Measurements from ENCODE around the gene CLEC6A. TPM values are rescaled to one million over a fixed set of nuclear protein-coding genes. Genes with fewer than 3 reads are reported as not detected.

The CLEC6A gene
- total RNA-seq, 2 experiments from 2014 or later: not detected

DNA sequence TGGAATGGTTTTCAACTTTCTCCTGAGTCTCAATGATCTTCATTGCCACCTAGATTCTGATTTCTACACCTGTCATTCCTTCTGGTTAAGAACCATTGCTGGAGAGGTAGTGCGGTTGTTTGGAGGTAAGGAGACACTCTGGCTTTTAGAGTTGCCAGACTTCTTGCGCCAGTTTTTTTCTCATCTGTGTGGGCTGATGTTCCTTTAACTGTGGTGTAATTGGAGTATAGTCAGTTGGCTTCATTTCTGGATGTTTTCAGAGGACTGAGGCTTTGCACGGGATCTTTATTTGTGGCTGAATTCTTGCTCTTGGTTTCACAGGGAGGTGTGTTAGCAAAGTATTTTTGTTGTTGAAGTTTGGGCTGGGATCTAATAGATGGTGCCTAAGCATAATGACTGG, 51.8 kb downstream of the CLEC6A start:
- no peak for DNase-seq
- Mint-ChIP-seq H3K4me1 (no peaks in the 10 kb centered on the region), H3K27ac (no peak overlapping the region), H3K27me3 (peaks cover 39% of the 10 kb centered on the region), H3K9me3 (no peaks in the 10 kb centered on the region), H3K36me3 (ENCODE audit: low read depth) (no peaks in the 10 kb centered on the region), H3K4me3 (no peak overlapping the region)
- CTCF ChIA-PET: no interaction called here
- POLR2A ChIA-PET: no interaction called here

- ChIA-PET POLR2A (no interaction called here), CTCF (no interaction called here)
- Mint-ChIP-seq H3K27me3 (peaks cover 41% of the 10 kb centered on the region), H3K9me3 (no peaks in the 10 kb centered on the region), H3K4me3 (no peak overlapping the region), H3K36me3 (ENCODE audit: low read depth) (no peaks in the 10 kb centered on the region), H3K4me1 (no peaks in the 10 kb centered on the region), H3K27ac (no peak overlapping the region)
- DNase-seq: no peak
Measured at GRCh38 chr12:8508223-8508622, 52.5 kb downstream of the CLEC6A start.

GRCh38 chr12:8508910-8509841, 53.4 kb downstream of the CLEC6A start:
- no peaks in the 10 kb centered on the region for H3K9me3 Mint-ChIP-seq
- DNase-seq: no peak
- ChIA-PET CTCF (interaction anchor here (0.6 kb wide), 1 partner anchor 915 kb away, joined by 3 read pairs; no protein-coding TSS in a partner anchor), POLR2A (no interaction called here)
- H3K27me3 Mint-ChIP-seq: peaks cover 45% of the 10 kb centered on the region
- H3K27ac Mint-ChIP-seq: no peak overlapping the region
- no peaks in the 10 kb centered on the region for H3K36me3 Mint-ChIP-seq (ENCODE audit: low read depth)
- no peaks in the 10 kb centered on the region for H3K4me1 Mint-ChIP-seq
- no peak overlapping the region for H3K4me3 Mint-ChIP-seq

GRCh38 chr12:8513256-8513655, 57.5 kb downstream of the CLEC6A start, which contains the start of gene CLEC4D:
Gene CLEC4D, plus strand, starts transcription at chr12:8513503. Its CDS starts 230 bp downstream, at chr12:8513733.
- ChIA-PET POLR2A (no interaction called here), CTCF (no interaction called here)
- H3K27ac Mint-ChIP-seq: no peak within 1 kb of the TSS
- DNase-seq: no peak
- no peaks in the 10 kb centered on the region for H3K36me3 Mint-ChIP-seq (ENCODE audit: low read depth)
- peaks cover 37% of the 10 kb centered on the region for H3K27me3 Mint-ChIP-seq
- no peak within 1 kb of the TSS for H3K4me3 Mint-ChIP-seq
- H3K4me1 Mint-ChIP-seq: no peaks in the 10 kb centered on the region
- no peaks in the 10 kb centered on the region for H3K9me3 Mint-ChIP-seq

DNA sequence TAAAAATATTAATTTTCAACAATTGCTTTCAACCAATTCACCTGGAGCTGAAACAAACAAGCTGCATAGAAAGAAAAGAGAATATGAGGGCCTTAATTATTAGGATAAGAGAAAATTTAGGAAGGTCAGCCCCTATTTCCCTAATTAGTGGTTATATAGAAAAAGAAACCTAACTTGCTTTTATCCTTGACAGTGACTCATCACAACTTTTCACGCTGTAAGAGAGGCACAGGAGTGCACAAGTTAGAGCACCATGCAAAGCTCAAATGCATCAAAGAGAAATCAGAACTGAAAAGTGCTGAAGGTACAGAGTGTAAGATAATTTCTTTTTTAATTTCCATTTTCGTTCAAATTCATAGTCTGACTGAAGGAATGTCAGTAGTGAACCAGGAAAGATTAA, 62.2 kb downstream of the CLEC6A start:
- POLR2A ChIA-PET: no interaction called here
- H3K27me3 Mint-ChIP-seq: peaks cover 54% of the 10 kb centered on the region
- DNase-seq: no peak
- H3K4me1 Mint-ChIP-seq: no peaks in the 10 kb centered on the region
- peaks cover 3% of the 10 kb centered on the region for H3K9me3 Mint-ChIP-seq
- H3K4me3 Mint-ChIP-seq: no peak overlapping the region
- CTCF ChIA-PET: no interaction called here
- H3K27ac Mint-ChIP-seq: no peak overlapping the region
- no peaks in the 10 kb centered on the region for H3K36me3 Mint-ChIP-seq (ENCODE audit: low read depth)

DNA sequence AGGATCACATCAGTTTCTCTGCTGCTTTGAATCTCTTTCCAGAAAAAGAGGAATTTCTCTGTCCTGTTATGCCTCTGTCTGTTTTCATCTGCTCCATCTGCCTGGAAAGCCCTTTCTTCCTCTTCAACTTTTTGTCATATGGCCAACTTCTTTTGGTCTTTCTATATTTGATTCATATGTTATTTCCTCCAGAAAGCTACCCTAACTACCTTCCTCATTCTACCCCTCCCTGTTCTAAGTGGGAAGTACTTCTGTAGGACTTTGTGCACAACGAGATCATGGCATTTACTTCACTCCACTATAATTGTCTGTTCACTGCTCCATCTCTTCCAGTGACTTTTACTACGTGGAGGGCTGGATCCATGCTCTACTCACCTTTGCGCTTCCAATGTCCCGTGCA, 63.4 kb downstream of the CLEC6A start:
- DNase-seq: no peak
- H3K4me1 Mint-ChIP-seq: no peaks in the 10 kb centered on the region
- H3K9me3 Mint-ChIP-seq: peaks cover 4% of the 10 kb centered on the region
- POLR2A ChIA-PET: no interaction called here
- CTCF ChIA-PET: no interaction called here
- H3K27me3 Mint-ChIP-seq: peaks cover 59% of the 10 kb centered on the region
- H3K4me3 Mint-ChIP-seq: no peak overlapping the region
- no peak overlapping the region for H3K27ac Mint-ChIP-seq
- no peaks in the 10 kb centered on the region for H3K36me3 Mint-ChIP-seq (ENCODE audit: low read depth)

DNA sequence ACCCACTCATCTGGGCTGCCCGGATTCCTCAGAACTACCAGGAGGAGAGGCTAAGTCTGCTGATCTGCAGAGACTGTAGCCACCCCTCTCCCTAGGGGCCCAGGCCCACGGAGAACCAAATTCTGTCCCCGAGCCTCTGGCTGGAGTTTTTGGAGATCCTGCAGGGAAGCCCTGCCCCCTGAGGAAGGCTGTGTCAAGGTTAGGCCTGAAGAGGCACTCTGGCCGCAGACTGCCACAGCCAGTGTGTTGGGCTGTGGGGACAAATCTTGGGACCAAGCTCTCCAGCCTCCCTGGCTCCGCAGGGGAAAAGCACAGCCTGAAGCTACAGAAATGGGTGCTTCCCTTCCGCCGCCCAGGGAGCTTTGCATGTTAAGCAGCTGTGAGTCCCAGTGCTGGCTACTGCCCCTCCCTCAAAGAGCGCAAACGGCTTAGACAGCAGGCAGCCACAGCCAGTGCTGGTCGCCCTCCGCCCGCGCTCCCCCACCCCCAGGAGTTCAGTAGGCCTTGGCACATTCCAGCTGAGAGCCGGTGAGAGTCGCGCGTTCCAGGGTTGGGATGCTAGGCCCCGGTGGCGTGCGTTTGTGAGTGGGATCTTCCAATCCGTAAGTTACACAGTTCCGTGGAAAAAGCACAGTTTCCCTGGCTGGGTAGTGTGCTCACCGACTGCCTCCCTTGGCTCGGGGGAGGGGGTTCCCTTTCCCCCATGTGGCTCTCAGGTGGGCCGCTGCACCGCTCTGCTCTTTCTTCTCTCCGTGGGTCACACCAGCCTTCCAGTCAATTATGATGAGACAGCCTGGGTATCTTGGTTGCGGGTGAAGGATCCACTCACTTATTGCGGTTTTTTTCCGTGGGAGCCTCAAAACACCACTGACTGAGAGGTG, 71.7 kb downstream of the CLEC6A start:
- H3K36me3 Mint-ChIP-seq (ENCODE audit: low read depth): no peaks in the 10 kb centered on the region
- CTCF ChIA-PET: interaction anchor here (0.6 kb wide), 1 partner anchor 77 kb away, joined by 3 read pairs; no protein-coding TSS in a partner anchor
- H3K4me3 Mint-ChIP-seq: no peak overlapping the region

More for the DNA sequence above, 71.7 kb downstream of the CLEC6A start:
- Mint-ChIP-seq H3K4me1 (no peaks in the 10 kb centered on the region), H3K9me3 (peaks cover 13% of the 10 kb centered on the region), H3K27me3 (peaks cover 47% of the 10 kb centered on the region), H3K27ac (no peak overlapping the region)
- POLR2A ChIA-PET: interaction anchor here (0.6 kb wide), 1 partner anchor 26 kb away, joined by 3 read pairs; no protein-coding TSS in a partner anchor
- no peak for DNase-seq

Other genes with a start within 250 kb of the CLEC6A start
- gene FAM90A1, start 228.3 kb upstream of the CLEC6A start, total RNA-seq: under 1 TPM in 1 of 2 experiments, not detected in 1; 0.15 TPM
- gene CLEC4D, start 57.5 kb downstream of the CLEC6A start, total RNA-seq: not detected
- gene CLEC4E, start 84.9 kb downstream of the CLEC6A start, total RNA-seq: not detected
- gene AICDA, start 156.9 kb downstream of the CLEC6A start, total RNA-seq: not detected
- not detected for gene MFAP5, start 206.9 kb downstream of the CLEC6A start, total RNA-seq
- gene RIMKLB, start 242.0 kb downstream of the CLEC6A start, total RNA-seq: 1 to 10 TPM; 4.7 TPM